ENCODE data around the gene SYNDIG1L. TPM values are rescaled to one million over a fixed set of nuclear protein-coding genes. Genes with fewer than 3 reads are reported as not detected.

SYNDIG1L gene
- total and polyA plus RNA-seq, 2 of the 8 experiments (the other 6 are each of a cell fraction or from before 2014, with no cell fraction given): 3.0 to 3.2 TPM

DNA sequence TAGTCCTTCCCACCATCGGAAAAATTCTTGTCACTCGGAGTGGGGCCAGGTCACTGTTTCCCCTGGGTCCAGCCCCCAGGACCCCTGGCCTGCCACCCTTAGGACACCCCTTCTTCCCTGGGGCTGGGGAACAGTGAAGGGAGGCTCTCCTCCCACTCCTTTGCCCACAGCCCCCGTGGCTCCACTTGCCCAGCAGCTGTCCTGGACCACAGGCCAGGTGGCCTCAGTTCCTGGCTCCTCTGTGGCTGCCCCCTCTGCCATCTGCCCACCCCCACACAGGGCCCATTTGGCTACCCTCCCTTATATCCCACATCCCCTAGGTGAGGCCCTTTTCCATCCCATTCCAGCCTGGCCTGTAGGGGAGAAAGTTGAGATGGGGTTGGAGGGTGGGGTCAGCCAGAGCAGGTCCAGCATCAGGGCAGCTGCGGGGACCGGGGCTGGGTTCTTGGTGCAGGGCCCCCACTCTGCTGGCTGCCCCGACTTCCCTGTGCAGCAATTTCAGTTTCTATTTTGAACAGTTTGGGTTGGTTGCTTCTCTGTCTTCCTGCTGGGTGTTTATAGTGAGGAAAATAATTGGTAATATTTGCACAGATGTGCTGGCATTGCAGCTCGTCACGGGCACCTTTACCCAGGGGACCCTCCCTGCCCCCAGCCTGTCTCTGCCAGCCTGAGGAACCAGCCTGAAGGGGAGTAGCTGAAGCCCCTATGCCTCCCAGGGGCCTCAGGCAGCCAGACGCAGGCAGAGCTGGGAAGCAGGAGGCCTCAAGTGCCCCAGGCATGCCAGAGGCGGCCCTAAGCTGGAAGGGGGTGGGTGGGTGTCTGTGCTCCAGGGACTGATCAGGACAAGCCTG is 23.4 kb downstream of the SYNDIG1L start:
- H4K91ac ChIP-seq (replicated peaks; ENCODE audit: insufficient read length, low read length): peak overlapping the region; percentile 85
- H3K18ac ChIP-seq (ENCODE audit: extremely low read depth, low read length): 0 out of 2 replicates have a peak overlapping the region, but pooled peaks have one; percentile 56
- H3K79me1 ChIP-seq (ENCODE audit: low read depth, low read length): no peaks in the 10 kb centered on the region
- no peaks in the 10 kb centered on the region for H3K9me3 ChIP-seq (ENCODE audit: insufficient read depth in 2 of 2, low read depth in 1 of 2, low read length in 1 of 2)
- CTCF ChIA-PET (ENCODE audit: partially characterized antibody): interaction anchor here (0.5 to 3.1 kb wide), 6 partner anchors 11 to 77 kb away, joined by 3 to 22 read pairs (median 3); no protein-coding TSS in a partner anchor
- no peaks in the 10 kb centered on the region for H3K79me2 ChIP-seq (ENCODE audit: control insufficient read depth in 1 of 2, insufficient read depth in 2 of 2, low read length in 2 of 2)
- no peak for TF ChIP-seq NANOG (IDR thresholded peaks at IDR 0.05; ENCODE audit: insufficient read depth, low read depth, low read length, poor library complexity, severe bottlenecking)
- no peak for TF ChIP-seq HDAC6 (IDR thresholded peaks at IDR 0.05; ENCODE audit: low read depth, low read length)
- TF ChIP-seq SIRT6 (IDR thresholded peaks at IDR 0.05; ENCODE audit: low read length): no peak
- no peak for TF ChIP-seq CBX8 (IDR thresholded peaks at IDR 0.05; ENCODE audit: borderline replicate concordance, low read depth, low read length)
- TF ChIP-seq HDAC2 (IDR thresholded peaks at IDR 0.05; ENCODE audit: borderline replicate concordance in 1 of 2, low read depth in 2 of 2, low read length in 2 of 2): no peak
- no peak for TF ChIP-seq TBP (IDR thresholded peaks at IDR 0.05; ENCODE audit: low read depth, low read length)
- no peak for TF ChIP-seq CHD1 (IDR thresholded peaks at IDR 0.05; ENCODE audit: low read depth, low read length)
- TF ChIP-seq EP300 (IDR thresholded peaks at IDR 0.05; ENCODE audit: borderline replicate concordance in 1 of 2, low read depth in 2 of 2, low read length in 2 of 2): no peak
- H3K14ac ChIP-seq (ENCODE audit: insufficient read length): no peak overlapping the region
- FAIRE-seq (no peak), DNase-seq (ENCODE audit: low read depth in 1 of 2, low spot score in 2 of 2) (no peak)
- 0 out of 2 replicates have a peak overlapping the region, but pooled peaks have one; percentile 86 for H2BK5ac ChIP-seq (ENCODE audit: low read depth, low read length)
- no peak overlapping the region for H2AFZ ChIP-seq (ENCODE audit: low read length)
- peaks cover 2% of the 10 kb centered on the region; the same call in 1 of the 2 replicates for H3K23me2 ChIP-seq (ENCODE audit: low read depth, low read length)
- 77% methylated on average over 10 of the region's 10 CpGs; no CpG with 5 or more reads in 1 of the 2 experiments for WGBS, 2 experiments (ENCODE audit: extremely low coverage in 1 of 2, insufficient coverage in 1 of 2, insufficient read length in 1 of 2, insufficient replicate concordance in 2 of 2, low coverage in 1 of 2, low lambda C conversion rate in 2 of 2, missing lambda C conversion rate in 1 of 2)
- no peak overlapping the region for H3K4ac ChIP-seq (replicated peaks; ENCODE audit: insufficient read length, low read depth, low read length)
- no peaks in the 10 kb centered on the region for H4K20me1 ChIP-seq (replicated peaks in 1 of 2; ENCODE audit: control insufficient read depth in 1 of 2, insufficient read depth in 2 of 2, low read length in 2 of 2)
- H3K56ac ChIP-seq (replicated peaks; ENCODE audit: insufficient read length, low read depth, low read length): no peak overlapping the region
- no peak overlapping the region for H3K23ac ChIP-seq (ENCODE audit: insufficient read length)
- H3K4me3 ChIP-seq (ENCODE audit: extremely low read depth in 1 of 4, insufficient read depth in 2 of 4, low read depth in 3 of 4, low read length in 4 of 4): no peak overlapping the region
- peaks cover 3 to 34% (median 25%) of the 10 kb centered on the region in 4 experiments for H3K4me1 ChIP-seq (replicated peaks in 1 of 4; ENCODE audit: control insufficient read depth in 3 of 4, insufficient read depth in 4 of 4, low read length in 3 of 4)
- H2BK12ac ChIP-seq (ENCODE audit: low read depth, low read length): peak overlapping the region; percentile 84; the same call in 1 of the 2 replicates
- no peak overlapping the region for H2BK15ac ChIP-seq (ENCODE audit: low read length)
- peak overlapping the region; percentile 81 for H4K8ac ChIP-seq (ENCODE audit: extremely low read depth, insufficient read depth, low read length)
- H3K27ac ChIP-seq (ENCODE audit: low read depth, low read length): no peak overlapping the region
- POLR2A ChIA-PET (ENCODE audit: partially characterized antibody): interaction anchor here (1.4 kb wide), 1 partner anchor 11 kb away, joined by 3 read pairs; no protein-coding TSS in a partner anchor
- H4K5ac ChIP-seq (ENCODE audit: insufficient read length, low read depth, low read length): peak overlapping the region; percentile 9
- H2AK5ac ChIP-seq (ENCODE audit: low read depth, low read length): no peak overlapping the region
- H2BK120ac ChIP-seq (replicated peaks; ENCODE audit: low read depth, low read length): no peak overlapping the region
- H3K27me3 ChIP-seq (replicated peaks in 1 of 4; ENCODE audit: control insufficient read depth in 3 of 4, extremely low read depth in 1 of 4, insufficient read depth in 3 of 4, low read length in 3 of 4): no peaks in the 10 kb centered on the region
- H3K36me3 ChIP-seq (ENCODE audit: control insufficient read depth in 2 of 4, insufficient read depth in 4 of 4, low read length in 3 of 4): no peaks in the 10 kb centered on the region
- peak overlapping the region; percentile 17 to 19; a peak in 1 of 4 replicates for H3K4me2 ChIP-seq (ENCODE audit: insufficient read depth in 1 of 2, low read depth in 2 of 2, low read length in 2 of 2)
- H2BK20ac ChIP-seq (ENCODE audit: low read length): no peak overlapping the region
- H3K9ac ChIP-seq (replicated peaks in 1 of 4; ENCODE audit: extremely low read depth in 1 of 4, low read depth in 3 of 4, low read length in 3 of 4): no peak overlapping the region

All from H1 (cell line).